Ovary (tissue), 3 donors: ENCODE measurements around the gene CCDC141.

Experiments used
- CTCF ChIP-seq, 3 donors: fragments of 450-650 bp in 2 of 3; fragments of 200-600 bp in 1 of 3; IDR thresholded peaks; one replicate each; pipeline versions ENCODE4 v1.5.1 to v1.8.0; 2016 to 2022; ENCODE audit warnings: antibody characterized with exemption in 3 of 3, mild to moderate bottlenecking in 1 of 3
- POLR2A ChIP-seq: fragments of 450-650 bp; IDR thresholded peaks from one replicate; pipeline ENCODE4 v1.6.1; 2017; ENCODE audit warnings: antibody characterized with exemption, mild to moderate bottlenecking, moderate library complexity
- donor health status: DM: no; HTN: no; CAD: no.

GRCh38 chr2:178877874-178878273 is 172.1 kb downstream of the CCDC141 start:
- TF ChIP-seq CTCF (IDR thresholded peaks at IDR 0.05) (no peak), POLR2A (no peak)
